Skin epidermis (tissue), 12 donors: ENCODE results near the gene PDE10A.
"Not testable (repeated sequence)": the region's sequence is repeated elsewhere in the genome, so short reads cannot be mapped to it uniquely, and the experiment has no call there.

ENCODE experiments used
- H3K27ac ChIP-seq, 21 experiments: fragments of 200-600 bp; sonication (generic) in 11 of 21; one replicate each; pipeline ENCODE4 v1.5.0; 2020; ENCODE audit warnings: mild to moderate bottlenecking in 3 of 21, inconsistent platforms in 2 of 21, moderate library complexity in 2 of 21
- H3K4me3 ChIP-seq, 7 experiments: fragments of 200-600 bp; sonication (generic) in 2 of 7; one replicate each; pipeline ENCODE4 v1.5.0; 2020; ENCODE audit warnings: inconsistent platforms in 2 of 7, mild to moderate bottlenecking in 2 of 7, moderate library complexity in 1 of 7

Gene PDE10A

GRCh38 chr6:165634101-165634880 is 28.8 kb downstream of the PDE10A start:
- Histone ChIP-seq H3K4me3 (no peak overlapping the region), H3K27ac (no peak overlapping the region)

GRCh38 chr6:165632194-165632593 is 30.8 kb downstream of the PDE10A start:
- Histone ChIP-seq H3K27ac (no peak overlapping the region), H3K4me3 (no peak overlapping the region)

GRCh38 chr6:165630544-165630953 is 32.5 kb downstream of the PDE10A start:
- H3K27ac ChIP-seq = no peak overlapping the region
- H3K4me3 ChIP-seq = no peak overlapping the region

GRCh38 chr6:165628955-165629354 is 34.1 kb downstream of the PDE10A start:
- Histone ChIP-seq H3K27ac (no peak overlapping the region), H3K4me3 (no peak overlapping the region)

- H3K4me3 ChIP-seq = no peak overlapping the region
- no peak overlapping the region for H3K27ac ChIP-seq
These were observed 35.7 kb downstream of the PDE10A start for GRCh38 chr6:165627366-165627765.

- Histone ChIP-seq H3K4me3 (no peak overlapping the region), H3K27ac (no peak overlapping the region)
These were observed 36.3 kb downstream of the PDE10A start for GRCh38 chr6:165626711-165627110.

GRCh38 chr6:165624871-165625639 is 38.0 kb downstream of the PDE10A start:
- no peak overlapping the region for H3K4me3 ChIP-seq
- H3K27ac ChIP-seq = no peak overlapping the region

GRCh38 chr6:165621940-165622339 is 41.1 kb downstream of the PDE10A start:
- H3K4me3 ChIP-seq = no peak overlapping the region
- no peak overlapping the region for H3K27ac ChIP-seq

GRCh38 chr6:165618891-165619290 is 44.1 kb downstream of the PDE10A start:
- H3K4me3 ChIP-seq, H3K27ac ChIP-seq: not testable (repeated sequence)

GRCh38 chr6:165618241-165618640 is 44.8 kb downstream of the PDE10A start:
- H3K27ac ChIP-seq = no peak overlapping the region
- H3K4me3 ChIP-seq = no peak overlapping the region

- Histone ChIP-seq H3K4me3 (no peak overlapping the region), H3K27ac (no peak overlapping the region)
These were observed 45.5 kb downstream of the PDE10A start for GRCh38 chr6:165617528-165617927.

GRCh38 chr6:165616116-165616515 is 46.9 kb downstream of the PDE10A start:
- no peak overlapping the region for H3K27ac ChIP-seq
- no peak overlapping the region for H3K4me3 ChIP-seq

GRCh38 chr6:165615636-165616035 is 47.4 kb downstream of the PDE10A start:
- Histone ChIP-seq H3K27ac (no peak overlapping the region), H3K4me3 (no peak overlapping the region)

- no peak overlapping the region for H3K4me3 ChIP-seq
- H3K27ac ChIP-seq = no peak overlapping the region
These were observed 51.7 kb downstream of the PDE10A start for GRCh38 chr6:165611294-165611693.

- not testable (repeated sequence) for H3K4me3 ChIP-seq, H3K27ac ChIP-seq
These were observed 54.5 kb downstream of the PDE10A start for GRCh38 chr6:165608577-165608976.

GRCh38 chr6:165606740-165607008 is 56.4 kb downstream of the PDE10A start:
- Histone ChIP-seq H3K27ac (no peak overlapping the region), H3K4me3 (no peak overlapping the region)

GRCh38 chr6:165605901-165606739 is 56.9 kb downstream of the PDE10A start:
- H3K4me3 ChIP-seq = no peak overlapping the region
- no peak overlapping the region for H3K27ac ChIP-seq

GRCh38 chr6:165605182-165605875 is 57.7 kb downstream of the PDE10A start:
- Histone ChIP-seq H3K27ac (no peak overlapping the region), H3K4me3 (no peak overlapping the region)

GRCh38 chr6:165602291-165602690 is 60.8 kb downstream of the PDE10A start:
- Histone ChIP-seq H3K27ac (no peak overlapping the region), H3K4me3 (no peak overlapping the region)

GRCh38 chr6:165600606-165601005 is 62.4 kb downstream of the PDE10A start:
- no peak overlapping the region for H3K27ac ChIP-seq
- no peak overlapping the region for H3K4me3 ChIP-seq
